ENCODE results near the gene CELA3A. TPM values are rescaled to one million over a fixed set of nuclear protein-coding genes. Genes with fewer than 3 reads are reported as not detected.

The CELA3A gene
- total and polyA plus RNA-seq, 4 experiments from 2014 or later: not detected

- Histone ChIP-seq H3K36me3 (ENCODE audit: insufficient read depth, low read length) (no peaks in the 10 kb centered on the region), H3K4me3 (ENCODE audit: low read length in 2 of 2) (no peak overlapping the region), H3K4me1 (ENCODE audit: insufficient read depth, low read length) (peaks cover 72% of the 10 kb centered on the region), H3K27me3 (ENCODE audit: insufficient read depth, low read length) (no peaks in the 10 kb centered on the region), H3K27ac (ENCODE audit: low read depth, low read length) (peak overlapping the region; percentile 33), H3K9me3 (ENCODE audit: control insufficient read depth in 1 of 2, low read length in 2 of 2) (no peaks in the 10 kb centered on the region)
- peaks cover 47 to 80% (median 59%) of the 10 kb centered on the region in 4 donors for H3K4me1 Mint-ChIP-seq
- peaks cover 0 to 4% of the 10 kb centered on the region in 2 donors for H3K36me3 Mint-ChIP-seq
- intact Hi-C loops (cut with micrococcal nuclease): no loop called here
- H3K4me3 Mint-ChIP-seq: peak overlapping the region in 5 of 8 donors; percentile 27 to 74 (median 37)
- H3K27ac Mint-ChIP-seq: peak overlapping the region; percentile 83 to 96 (median 93)
- H3K9me3 Mint-ChIP-seq: peaks cover 0 to 5% (median 0%) of the 10 kb centered on the region in 8 donors
- H3K27me3 Mint-ChIP-seq: no peaks in the 10 kb centered on the region
- ChIA-PET POLR2A (ENCODE audit: partially characterized antibody) (interaction anchor here (2.1 to 23.8 kb wide), 2 partner anchors 11 to 18 kb away, joined by 10 to 874 read pairs; partner anchors contain the start of gene CDC42), CTCF (ENCODE audit: partially characterized antibody) (interaction anchor here (6.2 to 7.1 kb wide), 2 partner anchors 9 to 19 kb away, joined by 79 to 113 read pairs; partner anchors contain the start of gene CDC42)
- no peak for DNase-seq
Measured at GRCh38 chr1:22043198-22043769, 41.8 kb downstream of the CELA3A start.

GRCh38 chr1:22044690-22045420, 43.4 kb downstream of the CELA3A start:
- ChIA-PET CTCF (ENCODE audit: partially characterized antibody) (interaction anchor here (1.5 kb wide), 1 partner anchor 20 kb away, joined by 6 read pairs; no protein-coding TSS in a partner anchor), POLR2A (ENCODE audit: partially characterized antibody) (interaction anchor here (0.7 to 1.9 kb wide), 3 partner anchors 8 to 20 kb away, joined by 3 to 11 read pairs (median 5); no protein-coding TSS in a partner anchor)
- Histone ChIP-seq H3K27ac (ENCODE audit: low read depth, low read length) (peak overlapping the region; percentile 24), H3K4me3 (ENCODE audit: low read length in 2 of 2) (no peak overlapping the region), H3K27me3 (ENCODE audit: insufficient read depth, low read length) (no peaks in the 10 kb centered on the region), H3K36me3 (ENCODE audit: insufficient read depth, low read length) (no peaks in the 10 kb centered on the region), H3K4me1 (ENCODE audit: insufficient read depth, low read length) (peaks cover 68% of the 10 kb centered on the region), H3K9me3 (ENCODE audit: control insufficient read depth in 1 of 2, low read length in 2 of 2) (no peaks in the 10 kb centered on the region)
- Mint-ChIP-seq H3K4me1 (peaks cover 46 to 80% (median 60%) of the 10 kb centered on the region in 4 donors), H3K27me3 (no peaks in the 10 kb centered on the region), H3K36me3 (peaks cover 0 to 4% of the 10 kb centered on the region in 2 donors), H3K4me3 (peak overlapping the region in 4 of 8 donors; percentile 13 to 74 (median 38)), H3K9me3 (peaks cover 0 to 5% (median 0%) of the 10 kb centered on the region in 8 donors), H3K27ac (peak overlapping the region; percentile 11 to 91 (median 68))
- intact Hi-C loops (cut with micrococcal nuclease): no loop called here
- DNase-seq: no peak

GRCh38 chr1:22045604-22046228, 44.3 kb downstream of the CELA3A start:
- peaks cover 40 to 72% (median 54%) of the 10 kb centered on the region in 4 donors for H3K4me1 Mint-ChIP-seq
- intact Hi-C loops (cut with micrococcal nuclease): no loop called here
- POLR2A ChIA-PET (ENCODE audit: partially characterized antibody): interaction anchor here (0.7 to 17.7 kb wide), 4 partner anchors 7 to 21 kb away, joined by 3 to 874 read pairs (median 8); no protein-coding TSS in a partner anchor
- peaks cover 0 to 5% (median 0%) of the 10 kb centered on the region in 8 donors for H3K9me3 Mint-ChIP-seq
- Histone ChIP-seq H3K4me1 (ENCODE audit: insufficient read depth, low read length) (peaks cover 60% of the 10 kb centered on the region), H3K4me3 (ENCODE audit: low read length in 2 of 2) (no peak overlapping the region), H3K27ac (ENCODE audit: low read depth, low read length) (no peak overlapping the region), H3K27me3 (ENCODE audit: insufficient read depth, low read length) (no peaks in the 10 kb centered on the region), H3K9me3 (ENCODE audit: control insufficient read depth in 1 of 2, low read length in 2 of 2) (no peaks in the 10 kb centered on the region), H3K36me3 (ENCODE audit: insufficient read depth, low read length) (no peaks in the 10 kb centered on the region)
- H3K27ac Mint-ChIP-seq: peak overlapping the region; percentile 11 to 91 (median 68)
- peak overlapping the region in 6 of 8 donors; percentile 13 to 74 (median 30) for H3K4me3 Mint-ChIP-seq
- H3K27me3 Mint-ChIP-seq: no peaks in the 10 kb centered on the region
- CTCF ChIA-PET (ENCODE audit: partially characterized antibody): interaction anchor here (0.6 kb wide), 1 partner anchor 24 kb away, joined by 3 read pairs; no protein-coding TSS in a partner anchor
- DNase-seq: no peak
- peaks cover 0 to 4% of the 10 kb centered on the region in 2 donors for H3K36me3 Mint-ChIP-seq

GRCh38 chr1:22048351-22049192, 47.1 kb downstream of the CELA3A start:
- Histone ChIP-seq H3K4me3 (ENCODE audit: low read length in 2 of 2) (no peak overlapping the region), H3K27ac (ENCODE audit: low read depth, low read length) (no peak overlapping the region), H3K4me1 (ENCODE audit: insufficient read depth, low read length) (peaks cover 40% of the 10 kb centered on the region), H3K9me3 (ENCODE audit: control insufficient read depth in 1 of 2, low read length in 2 of 2) (no peaks in the 10 kb centered on the region), H3K27me3 (ENCODE audit: insufficient read depth, low read length) (no peaks in the 10 kb centered on the region), H3K36me3 (ENCODE audit: insufficient read depth, low read length) (no peaks in the 10 kb centered on the region)
- no peak for DNase-seq
- peaks cover 4 to 8% of the 10 kb centered on the region in 2 donors for H3K36me3 Mint-ChIP-seq
- ChIA-PET POLR2A (ENCODE audit: partially characterized antibody) (interaction anchor here (1.1 to 17.7 kb wide), 2 partner anchors 9 to 17 kb away, joined by 3 to 874 read pairs; no protein-coding TSS in a partner anchor), CTCF (ENCODE audit: partially characterized antibody) (interaction anchor here (2.2 to 7.3 kb wide), 2 partner anchors 8 to 24 kb away, joined by 8 to 79 read pairs; no protein-coding TSS in a partner anchor)
- peaks cover 0 to 5% (median under 1%) of the 10 kb centered on the region in 8 donors for H3K9me3 Mint-ChIP-seq
- intact Hi-C loops (cut with micrococcal nuclease): no loop called here
- peaks cover 27 to 61% (median 44%) of the 10 kb centered on the region in 4 donors for H3K4me1 Mint-ChIP-seq
- H3K27ac Mint-ChIP-seq: peak overlapping the region in 6 of 7 donors; percentile 5 to 88 (median 53)
- H3K27me3 Mint-ChIP-seq: no peaks in the 10 kb centered on the region
- peak overlapping the region in 1 of 8 donors; percentile 4 for H3K4me3 Mint-ChIP-seq

GRCh38 chr1:22050330-22050729, 48.9 kb downstream of the CELA3A start:
- ChIA-PET POLR2A (ENCODE audit: partially characterized antibody) (interaction anchor here (17.7 kb wide), 1 partner anchor 18 kb away, joined by 874 read pairs; no protein-coding TSS in a partner anchor), CTCF (ENCODE audit: partially characterized antibody) (interaction anchor here (0.9 to 7.3 kb wide), 2 partner anchors 10 to 27 kb away, joined by 3 to 79 read pairs; no protein-coding TSS in a partner anchor)
- H3K27me3 Mint-ChIP-seq: no peaks in the 10 kb centered on the region
- Histone ChIP-seq H3K9me3 (ENCODE audit: control insufficient read depth in 1 of 2, low read length in 2 of 2) (no peaks in the 10 kb centered on the region), H3K4me1 (ENCODE audit: insufficient read depth, low read length) (peaks cover 38% of the 10 kb centered on the region), H3K27ac (ENCODE audit: low read depth, low read length) (no peak overlapping the region), H3K4me3 (ENCODE audit: low read length in 2 of 2) (no peak overlapping the region), H3K27me3 (ENCODE audit: insufficient read depth, low read length) (no peaks in the 10 kb centered on the region), H3K36me3 (ENCODE audit: insufficient read depth, low read length) (no peaks in the 10 kb centered on the region)
- H3K4me1 Mint-ChIP-seq: peaks cover 23 to 60% (median 44%) of the 10 kb centered on the region in 4 donors
- H3K36me3 Mint-ChIP-seq: peaks cover 9 to 22% of the 10 kb centered on the region in 2 donors
- peak overlapping the region in 1 of 8 donors; percentile 25 for H3K4me3 Mint-ChIP-seq
- peak overlapping the region in 3 of 7 donors; percentile 30 to 74 (median 66) for H3K27ac Mint-ChIP-seq
- intact Hi-C loops (cut with micrococcal nuclease): no loop called here
- H3K9me3 Mint-ChIP-seq: peaks cover 0 to 2% (median under 1%) of the 10 kb centered on the region in 8 donors
- no peak for DNase-seq

- H3K27ac Mint-ChIP-seq: peak overlapping the region; percentile 93 to 98 (median 96)
- intact Hi-C loops (cut with micrococcal nuclease): loop anchor here (1.0 to 2.0 kb wide), 4 partner anchors 11 to 268 kb away; partner anchors contain the start of gene USP48
- Histone ChIP-seq H3K36me3 (ENCODE audit: insufficient read depth, low read length) (peaks cover 3% of the 10 kb centered on the region), H3K27me3 (ENCODE audit: insufficient read depth, low read length) (no peaks in the 10 kb centered on the region), H3K9me3 (ENCODE audit: control insufficient read depth in 1 of 2, low read length in 2 of 2) (no peaks in the 10 kb centered on the region), H3K4me3 (ENCODE audit: low read length in 2 of 2) (peak overlapping the region; percentile 34 to 83), H3K4me1 (ENCODE audit: insufficient read depth, low read length) (peaks cover 47% of the 10 kb centered on the region), H3K27ac (ENCODE audit: low read depth, low read length) (peak overlapping the region; percentile 98)
- H3K9me3 Mint-ChIP-seq: peaks cover 0 to 2% (median 0%) of the 10 kb centered on the region in 8 donors
- peaks cover 18 to 33% of the 10 kb centered on the region in 2 donors for H3K36me3 Mint-ChIP-seq
- peak overlapping the region; percentile 82 to 96 (median 88) for H3K4me3 Mint-ChIP-seq
- DNase-seq: no peak
- H3K4me1 Mint-ChIP-seq: peaks cover 27 to 68% (median 48%) of the 10 kb centered on the region in 4 donors
- ChIA-PET POLR2A (ENCODE audit: partially characterized antibody) (interaction anchor here (0.6 to 17.7 kb wide), 14 partner anchors 11 to 813 kb away, joined by 3 to 874 read pairs (median 14); partner anchors contain the start of gene USP48), CTCF (ENCODE audit: partially characterized antibody) (interaction anchor here (0.8 to 7.3 kb wide), 3 partner anchors 12 to 36 kb away, joined by 3 to 79 read pairs (median 57); no protein-coding TSS in a partner anchor)
- H3K27me3 Mint-ChIP-seq: no peaks in the 10 kb centered on the region
Measured at GRCh38 chr1:22051607-22052114, 50.2 kb downstream of the CELA3A start.

All from CD4-positive, alpha-beta memory T cell (primary cell).